ENCODE results near the gene KRT23.

DNA sequence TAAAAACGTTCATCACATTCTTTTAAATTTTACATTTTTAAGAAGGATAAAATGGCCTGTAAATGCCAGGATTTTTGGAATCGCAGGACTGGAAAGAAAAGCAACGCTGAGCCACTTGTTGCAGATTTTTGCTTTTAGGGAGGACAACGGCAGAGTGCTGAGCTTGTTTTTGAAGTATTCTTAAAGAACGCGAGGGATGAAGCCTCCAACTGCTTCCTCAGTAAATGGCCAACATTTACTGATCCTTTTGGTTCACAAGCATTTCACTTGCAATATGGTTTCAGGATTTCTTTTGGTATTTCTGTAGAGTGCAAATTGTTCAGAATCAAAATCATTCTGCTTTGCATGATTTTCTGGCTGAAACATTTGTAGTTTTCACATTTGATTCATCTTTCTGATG, 2.8 kb upstream of the KRT23 start:
- TF ChIP-seq CTCF (conservative IDR thresholded peaks at IDR 0.05; ENCODE audit: low read depth in 2 of 2), result no peak
- no peak for TF ChIP-seq EZH2phosphoT487 (IDR thresholded peaks at IDR 0.05; ENCODE audit: unreplicated experiment)
- TF ChIP-seq NANOG (IDR thresholded peaks at IDR 0.05; ENCODE audit: borderline replicate concordance), result no peak
- TF ChIP-seq REST (IDR thresholded peaks at IDR 0.05; ENCODE audit: unreplicated experiment), result no peak
- no peak for TF ChIP-seq EZH2 (IDR thresholded peaks at IDR 0.05; ENCODE audit: low read depth, unreplicated experiment)
- no peak for TF ChIP-seq CREB1 (CRISPR knock-in tag; IDR thresholded peaks at IDR 0.05; ENCODE audit: low read depth)

All from GM23338 (cell line).